Stomach smooth muscle (tissue), 2 donors: ENCODE data around the gene CRYZL1.

Experiments used
- H3K27ac ChIP-seq: one replicate; pipeline ENCODE4 v1.7.0; 2013; ENCODE audit warnings: mild to moderate bottlenecking, low read length, inconsistent platforms
- H3K27me3 ChIP-seq, 2 donors: one replicate each; pipeline ENCODE4 v1.7.0; 2013; ENCODE audit warnings: low read length in 2 of 2; ENCODE audit not compliant: insufficient read depth in 2 of 2, control insufficient read depth in 1 of 2
- H3K36me3 ChIP-seq, 2 donors: one replicate each; pipeline ENCODE4 v1.7.0; 2013; ENCODE audit warnings: low read length in 2 of 2; ENCODE audit not compliant: control insufficient read depth in 2 of 2, insufficient read depth in 2 of 2
- H3K4me1 ChIP-seq: one replicate; pipeline ENCODE4 v1.7.0; 2013; ENCODE audit warnings: low read length; ENCODE audit not compliant: control insufficient read depth, insufficient read depth
- H3K4me3 ChIP-seq, 2 donors: one replicate each; pipeline ENCODE4 v1.7.0; 2013; ENCODE audit warnings: low read length in 2 of 2
- H3K9ac ChIP-seq, 2 donors: one replicate each; pipeline ENCODE4 v1.7.0; 2013; ENCODE audit warnings: low read length in 2 of 2, mild to moderate bottlenecking in 1 of 2
- H3K9me3 ChIP-seq, 2 donors: one replicate each; pipeline ENCODE4 v1.7.0; 2013; ENCODE audit warnings: low read length in 2 of 2; ENCODE audit not compliant: control insufficient read depth in 2 of 2
- donor health status: healthy.
- donor health status: Pancreatic carcinoma.

The CRYZL1 gene

DNA sequence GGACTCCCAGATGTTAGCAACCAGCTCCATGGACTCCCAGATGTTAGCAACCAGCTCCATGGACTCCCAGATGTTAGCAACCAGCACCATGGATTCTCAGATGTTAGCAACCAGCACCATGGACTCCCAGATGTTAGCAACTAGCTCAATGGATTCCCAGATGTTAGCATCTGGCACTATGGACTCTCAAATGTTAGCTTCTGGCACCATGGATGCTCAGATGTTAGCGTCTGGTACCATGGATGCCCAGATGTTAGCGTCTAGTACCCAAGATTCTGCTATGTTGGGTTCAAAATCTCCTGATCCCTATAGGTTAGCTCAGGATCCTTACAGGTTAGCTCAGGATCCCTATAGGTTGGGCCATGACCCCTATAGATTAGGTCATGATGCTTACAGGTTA is 89.9 kb downstream of the CRYZL1 start:
- Histone ChIP-seq H3K4me1 (no peaks in the 10 kb centered on the region), H3K9ac (no peak overlapping the region), H3K9me3 (no peaks in the 10 kb centered on the region), H3K36me3 (peaks cover 58 to 66% of the 10 kb centered on the region in 2 donors), H3K4me3 (no peak overlapping the region), H3K27ac (no peak overlapping the region), H3K27me3 (no peaks in the 10 kb centered on the region)

DNA sequence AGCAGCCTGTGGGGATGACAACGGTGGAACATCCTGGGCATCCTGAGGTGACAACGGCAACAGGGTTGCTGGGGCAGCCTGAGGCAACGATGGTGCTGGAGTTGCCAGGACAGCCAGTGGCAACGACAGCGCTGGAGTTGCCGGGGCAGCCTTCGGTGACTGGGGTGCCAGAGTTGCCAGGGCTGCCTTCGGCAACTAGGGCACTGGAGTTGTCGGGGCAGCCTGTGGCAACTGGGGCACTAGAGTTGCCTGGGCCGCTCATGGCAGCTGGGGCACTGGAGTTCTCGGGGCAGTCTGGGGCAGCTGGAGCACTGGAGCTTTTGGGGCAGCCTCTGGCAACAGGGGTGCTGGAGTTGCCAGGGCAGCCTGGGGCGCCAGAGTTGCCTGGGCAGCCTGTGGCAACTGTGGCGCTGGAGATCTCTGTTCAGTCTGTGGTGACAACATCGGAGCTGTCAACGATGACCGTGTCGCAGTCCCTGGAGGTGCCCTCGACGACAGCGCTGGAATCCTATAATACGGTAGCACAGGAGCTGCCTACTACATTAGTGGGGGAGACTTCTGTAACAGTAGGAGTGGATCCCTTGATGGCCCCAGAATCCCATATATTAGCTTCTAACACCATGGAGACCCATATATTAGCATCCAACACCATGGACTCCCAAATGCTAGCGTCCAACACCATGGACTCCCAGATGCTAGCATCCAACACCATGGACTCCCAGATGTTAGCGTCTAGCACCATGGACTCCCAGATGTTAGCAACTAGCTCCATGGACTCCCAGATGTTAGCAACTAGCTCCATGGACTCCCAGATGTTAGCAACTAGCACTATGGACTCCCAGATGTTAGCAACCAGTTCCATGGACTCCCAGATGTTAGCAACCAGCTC is 90.5 kb downstream of the CRYZL1 start:
- Histone ChIP-seq H3K27me3 (no peaks in the 10 kb centered on the region), H3K9me3 (no peaks in the 10 kb centered on the region), H3K27ac (no peak overlapping the region), H3K4me3 (no peak overlapping the region), H3K4me1 (no peaks in the 10 kb centered on the region), H3K9ac (no peak overlapping the region), H3K36me3 (peaks cover 58 to 64% of the 10 kb centered on the region in 2 donors)

DNA sequence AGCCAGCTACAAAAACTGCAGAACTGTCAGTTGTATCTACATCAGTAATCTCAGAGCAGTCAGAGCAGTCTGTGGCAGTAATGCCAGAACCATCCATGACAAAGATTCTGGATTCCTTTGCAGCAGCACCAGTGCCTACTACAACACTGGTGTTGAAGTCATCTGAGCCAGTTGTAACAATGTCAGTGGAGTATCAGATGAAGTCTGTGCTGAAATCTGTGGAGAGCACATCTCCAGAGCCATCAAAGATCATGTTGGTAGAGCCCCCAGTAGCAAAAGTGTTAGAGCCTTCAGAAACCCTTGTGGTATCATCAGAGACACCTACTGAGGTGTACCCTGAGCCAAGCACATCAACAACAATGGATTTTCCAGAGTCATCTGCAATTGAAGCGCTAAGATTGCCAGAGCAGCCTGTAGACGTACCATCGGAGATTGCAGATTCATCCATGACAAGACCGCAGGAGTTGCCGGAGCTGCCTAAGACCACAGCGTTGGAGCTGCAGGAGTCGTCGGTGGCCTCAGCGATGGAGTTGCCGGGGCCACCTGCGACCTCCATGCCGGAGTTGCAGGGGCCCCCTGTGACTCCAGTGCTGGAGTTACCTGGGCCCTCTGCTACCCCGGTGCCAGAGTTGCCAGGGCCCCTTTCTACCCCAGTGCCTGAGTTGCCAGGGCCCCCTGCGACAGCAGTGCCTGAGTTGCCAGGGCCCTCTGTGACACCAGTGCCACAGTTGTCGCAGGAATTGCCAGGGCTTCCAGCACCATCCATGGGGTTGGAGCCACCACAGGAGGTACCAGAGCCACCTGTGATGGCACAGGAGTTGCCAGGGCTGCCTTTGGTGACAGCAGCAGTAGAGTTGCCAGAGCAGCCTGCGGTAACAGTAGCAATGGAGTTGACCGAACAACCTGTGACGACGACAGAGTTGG is 91.4 kb downstream of the CRYZL1 start:
- H3K4me1 ChIP-seq, result no peaks in the 10 kb centered on the region
- peaks cover 58 to 64% of the 10 kb centered on the region in 2 donors for H3K36me3 ChIP-seq
- no peaks in the 10 kb centered on the region for H3K9me3 ChIP-seq
- H3K4me3 ChIP-seq, result no peak overlapping the region
- no peak overlapping the region for H3K9ac ChIP-seq
- no peak overlapping the region for H3K27ac ChIP-seq
- no peaks in the 10 kb centered on the region for H3K27me3 ChIP-seq

DNA sequence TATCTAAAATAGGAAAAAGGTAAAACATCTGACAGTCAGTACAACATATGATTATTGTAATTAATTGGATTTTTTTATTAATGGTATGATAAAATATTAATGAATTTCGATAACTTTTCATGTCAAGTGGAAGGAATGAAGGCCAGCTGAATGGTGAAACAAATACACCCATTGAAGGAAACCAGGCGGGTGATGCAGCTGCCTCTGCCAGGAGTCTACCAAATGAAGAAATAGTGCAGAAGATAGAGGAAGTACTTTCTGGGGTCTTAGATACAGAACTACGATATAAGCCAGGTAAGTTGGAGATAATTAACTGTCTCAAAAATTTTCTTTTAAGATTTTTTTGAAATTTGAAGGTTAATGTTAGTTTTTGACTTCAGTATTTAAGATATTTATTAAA is 95.5 kb downstream of the CRYZL1 start:
- Histone ChIP-seq H3K27ac (no peak overlapping the region), H3K9ac (no peak overlapping the region), H3K9me3 (no peaks in the 10 kb centered on the region), H3K27me3 (no peaks in the 10 kb centered on the region), H3K4me3 (no peak overlapping the region), H3K4me1 (peaks cover 8% of the 10 kb centered on the region), H3K36me3 (peaks cover 20 to 27% of the 10 kb centered on the region in 2 donors)

DNA sequence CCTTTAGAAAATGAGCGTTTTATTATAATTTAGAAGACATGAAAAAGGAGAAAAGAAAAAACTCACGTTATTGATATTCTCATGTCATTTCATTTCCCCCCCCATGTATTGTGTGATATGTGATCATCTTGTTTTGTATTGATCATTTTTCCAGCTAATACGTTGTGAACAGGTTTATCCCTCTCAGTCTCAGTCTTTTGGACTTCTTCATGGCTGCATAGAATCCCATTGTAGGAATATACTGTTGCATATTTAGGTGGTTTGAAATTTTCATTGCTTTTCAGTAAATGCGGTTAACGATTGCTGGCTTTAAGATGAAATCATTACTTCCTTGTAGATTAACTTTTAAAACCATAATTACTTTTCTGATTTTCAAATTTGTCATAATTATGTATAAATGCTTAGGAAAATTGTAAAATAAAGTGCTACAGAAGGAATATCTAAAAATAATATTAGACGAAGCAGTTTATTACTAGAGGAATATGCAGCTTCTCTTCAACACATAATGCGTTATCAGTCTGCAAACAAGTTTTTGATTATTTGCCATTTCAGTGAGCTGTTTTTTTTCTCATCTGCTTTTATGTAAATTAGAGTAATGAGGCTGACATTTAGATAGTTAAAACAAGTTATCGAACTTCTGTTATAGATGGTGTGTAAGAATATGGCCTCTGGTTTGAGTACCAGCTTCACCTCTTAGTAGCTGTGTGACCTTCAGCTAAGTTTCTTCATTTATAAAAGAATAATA is 96.9 kb downstream of the CRYZL1 start:
- peaks cover 8% of the 10 kb centered on the region for H3K4me1 ChIP-seq
- peak overlapping the region in 1 of 2 donors; percentile 100 for H3K9ac ChIP-seq
- no peaks in the 10 kb centered on the region for H3K27me3 ChIP-seq
- H3K27ac ChIP-seq, result no peak overlapping the region
- no peaks in the 10 kb centered on the region for H3K9me3 ChIP-seq
- peaks cover 6 to 12% of the 10 kb centered on the region in 2 donors for H3K36me3 ChIP-seq
- peak overlapping the region; percentile 93 to 97 for H3K4me3 ChIP-seq

DNA sequence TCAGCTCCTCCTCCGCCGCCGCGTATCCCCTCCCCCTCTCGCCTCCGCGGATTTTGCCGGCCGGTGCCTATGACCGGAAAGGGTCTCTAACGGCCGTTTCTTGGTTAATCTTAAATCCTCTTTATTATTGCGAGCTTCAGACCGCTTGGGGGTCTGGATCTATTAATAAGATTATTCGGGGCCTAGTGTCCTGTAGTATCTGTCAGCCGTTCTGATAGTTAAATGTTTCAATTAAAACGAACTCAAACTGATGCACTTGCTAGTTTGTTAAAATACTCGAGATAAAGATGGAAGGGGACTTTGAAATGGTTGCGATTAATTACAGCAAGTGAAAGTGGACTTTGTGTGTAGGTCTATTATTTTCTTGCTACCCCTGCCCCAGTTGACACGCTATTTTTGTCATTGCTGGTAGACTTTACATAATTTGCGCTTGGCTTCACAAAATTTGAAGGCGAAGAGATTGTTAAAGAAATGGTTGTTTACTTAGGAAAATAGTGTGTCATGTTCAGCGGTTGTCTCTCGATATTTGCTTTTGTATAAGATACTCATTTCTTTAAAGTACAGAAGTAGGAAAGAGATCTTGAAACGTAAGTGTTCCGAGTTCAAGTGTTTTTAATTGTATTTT is 97.9 kb downstream of the CRYZL1 start:
- Histone ChIP-seq H3K9ac (peak overlapping the region; percentile 100), H3K4me1 (peaks cover 8% of the 10 kb centered on the region), H3K9me3 (no peaks in the 10 kb centered on the region), H3K27ac (peak overlapping the region; percentile 100), H3K4me3 (peak overlapping the region; percentile 93 to 97), H3K27me3 (no peaks in the 10 kb centered on the region), H3K36me3 (peaks cover 7 to 9% of the 10 kb centered on the region in 2 donors)

DNA sequence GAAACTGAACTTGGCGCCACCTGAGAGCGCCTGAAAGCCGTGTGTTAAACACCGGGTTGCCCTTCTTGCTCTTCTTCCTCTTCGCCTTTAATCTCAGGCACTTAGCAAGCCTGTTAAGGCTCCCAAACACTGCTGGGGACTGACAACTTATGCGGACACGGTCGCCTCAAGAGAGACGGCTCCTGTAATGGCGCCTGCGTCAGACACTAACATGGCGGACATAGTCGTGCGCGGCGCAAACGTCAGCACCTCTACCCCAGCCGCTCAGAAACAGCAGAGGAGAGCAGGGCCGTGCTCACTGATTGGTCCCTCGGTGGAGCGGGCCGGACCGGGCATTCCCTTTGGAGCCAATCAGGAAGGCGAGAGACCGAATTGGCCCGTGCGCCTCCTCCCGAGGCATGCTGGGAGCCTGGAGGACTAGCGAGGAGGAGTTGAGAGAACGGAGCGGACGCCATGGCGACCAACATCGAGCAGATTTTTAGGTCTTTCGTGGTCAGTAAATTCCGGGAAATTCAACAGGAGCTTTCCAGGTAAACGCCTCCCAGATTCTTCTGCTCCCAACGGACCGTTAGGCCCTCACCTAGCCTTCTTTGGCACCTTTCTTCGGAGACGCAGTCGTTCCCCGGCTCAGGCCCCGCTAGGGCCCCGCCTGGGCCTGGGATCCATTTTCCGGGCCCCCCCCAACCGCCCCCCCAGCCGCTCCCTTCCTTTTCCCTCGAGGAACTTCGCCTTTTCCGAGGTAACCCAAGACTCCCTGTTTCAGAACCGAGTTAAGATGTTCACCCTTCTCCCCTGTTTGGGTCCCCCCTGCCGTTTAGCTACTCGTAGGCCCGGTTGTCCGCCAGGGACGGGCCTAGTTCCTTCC is 98.7 kb downstream of the CRYZL1 start, which contains the start of gene SON:
SON (plus strand) TSS at position 399 of the 865 bp plus-strand sequence; CDS start at position 454, 55 bp downstream.
- Histone ChIP-seq H3K4me1 (peaks cover 8% of the 10 kb centered on the region), H3K9me3 (no peaks in the 10 kb centered on the region), H3K27me3 (no peaks in the 10 kb centered on the region), H3K4me3 (peak within 1 kb of the TSS; percentile 97 to 99), H3K9ac (peak within 1 kb of the TSS; percentile 100), H3K36me3 (peaks cover 4 to 7% of the 10 kb centered on the region in 2 donors), H3K27ac (peak within 1 kb of the TSS; percentile 100)

DNA sequence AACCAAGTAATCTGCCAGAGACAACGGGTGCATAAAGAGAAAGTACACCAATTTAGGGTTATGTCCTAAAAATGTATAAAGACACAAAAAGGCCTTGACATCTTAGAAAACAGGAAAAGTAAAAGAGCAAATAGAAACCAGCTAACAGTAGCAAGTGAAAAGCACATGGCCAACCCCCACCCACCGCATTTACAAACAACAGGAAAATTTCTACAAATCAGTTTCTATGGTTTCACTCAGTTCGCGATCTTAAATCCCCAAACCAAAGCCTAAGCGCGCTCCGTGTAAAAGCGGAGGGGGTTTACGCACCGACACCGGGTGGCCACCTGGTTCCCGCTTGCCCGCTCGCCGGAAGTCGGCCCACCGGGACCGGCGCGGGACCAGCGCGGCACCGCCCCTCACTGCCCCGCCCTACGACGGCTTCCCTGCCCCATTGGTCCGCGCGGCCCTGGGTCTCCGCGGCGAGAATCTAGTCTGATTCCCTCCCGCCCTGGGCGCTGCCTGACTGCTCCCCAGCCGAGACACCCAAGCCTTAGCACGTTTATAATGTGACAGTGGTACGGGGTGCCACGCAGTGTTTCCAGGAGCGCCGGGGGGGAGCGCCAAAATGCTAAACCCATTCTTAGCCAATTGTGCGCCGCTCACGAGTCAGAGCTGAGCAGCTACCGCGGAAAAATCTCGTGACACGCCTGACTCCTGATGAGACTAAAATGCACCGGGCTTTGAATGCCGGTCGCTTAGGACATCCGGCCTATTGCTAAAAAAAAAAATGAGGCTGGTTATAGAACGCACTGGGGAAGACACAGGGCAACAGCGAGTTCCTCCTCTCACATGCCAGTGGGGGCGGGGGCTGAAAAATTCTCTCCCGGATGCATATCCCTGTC is 99.5 kb downstream of the CRYZL1 start, which contains the start of gene GART:
GART (minus strand) TSS at position 362 of the 884 bp plus-strand sequence. CDS start 2,802 bp downstream, outside the sequence.
- peak within 1 kb of the TSS; percentile 100 for H3K27ac ChIP-seq
- H3K27me3 ChIP-seq, result no peaks in the 10 kb centered on the region
- H3K9ac ChIP-seq, result peak within 1 kb of the TSS; percentile 100
- peaks cover 8% of the 10 kb centered on the region for H3K4me1 ChIP-seq
- peak within 1 kb of the TSS; percentile 97 to 99 for H3K4me3 ChIP-seq
- no peaks in the 10 kb centered on the region for H3K9me3 ChIP-seq
- H3K36me3 ChIP-seq, result peaks cover 4 to 9% of the 10 kb centered on the region in 2 donors
